Measurements from ENCODE around the gene XRN2. TPM values are rescaled to one million over a fixed set of nuclear protein-coding genes. Genes with fewer than 3 reads are reported as not detected.
A peak's percentile ranks its signal among the peaks of the same experiment; 100 is the strongest.

The XRN2 gene, protein sequence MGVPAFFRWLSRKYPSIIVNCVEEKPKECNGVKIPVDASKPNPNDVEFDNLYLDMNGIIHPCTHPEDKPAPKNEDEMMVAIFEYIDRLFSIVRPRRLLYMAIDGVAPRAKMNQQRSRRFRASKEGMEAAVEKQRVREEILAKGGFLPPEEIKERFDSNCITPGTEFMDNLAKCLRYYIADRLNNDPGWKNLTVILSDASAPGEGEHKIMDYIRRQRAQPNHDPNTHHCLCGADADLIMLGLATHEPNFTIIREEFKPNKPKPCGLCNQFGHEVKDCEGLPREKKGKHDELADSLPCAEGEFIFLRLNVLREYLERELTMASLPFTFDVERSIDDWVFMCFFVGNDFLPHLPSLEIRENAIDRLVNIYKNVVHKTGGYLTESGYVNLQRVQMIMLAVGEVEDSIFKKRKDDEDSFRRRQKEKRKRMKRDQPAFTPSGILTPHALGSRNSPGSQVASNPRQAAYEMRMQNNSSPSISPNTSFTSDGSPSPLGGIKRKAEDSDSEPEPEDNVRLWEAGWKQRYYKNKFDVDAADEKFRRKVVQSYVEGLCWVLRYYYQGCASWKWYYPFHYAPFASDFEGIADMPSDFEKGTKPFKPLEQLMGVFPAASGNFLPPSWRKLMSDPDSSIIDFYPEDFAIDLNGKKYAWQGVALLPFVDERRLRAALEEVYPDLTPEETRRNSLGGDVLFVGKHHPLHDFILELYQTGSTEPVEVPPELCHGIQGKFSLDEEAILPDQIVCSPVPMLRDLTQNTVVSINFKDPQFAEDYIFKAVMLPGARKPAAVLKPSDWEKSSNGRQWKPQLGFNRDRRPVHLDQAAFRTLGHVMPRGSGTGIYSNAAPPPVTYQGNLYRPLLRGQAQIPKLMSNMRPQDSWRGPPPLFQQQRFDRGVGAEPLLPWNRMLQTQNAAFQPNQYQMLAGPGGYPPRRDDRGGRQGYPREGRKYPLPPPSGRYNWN
- 10 to 100 TPM; 58.6 to 84.0 (median 65.7) TPM for total RNA-seq
- 10 to 100 TPM; 12.9 to 89.6 (median 16.0) TPM for polyA plus RNA-seq
- long read RNA-seq, donor 1, partial matches to known transcripts: 47 of 50 reads
- long read RNA-seq, donor 1, other reads (novel, unspliced or antisense): 0 of 50 reads
- long read RNA-seq, donor 2, partial matches to known transcripts: 57 of 57 reads
- long read RNA-seq, donor 2, other reads (novel, unspliced or antisense): 0 of 57 reads
- long read RNA-seq, donor 3, partial matches to known transcripts: 34 of 35 reads
- long read RNA-seq, donor 3, other reads (novel, unspliced or antisense): 0 of 35 reads
- long read RNA-seq, donor 4, transcript XRN2-201 (30 exons, 3,437 nt): major isoform, 18 of 76 reads
- long read RNA-seq, donor 4, partial matches to known transcripts: 47 of 76 reads
- long read RNA-seq, donor 4, other reads (novel, unspliced or antisense): 11 of 76 reads
- long read RNA-seq, donor 5, transcript XRN2-201 (30 exons, 3,437 nt): major isoform, 210 of 262 reads
- long read RNA-seq, donor 5, partial matches to known transcripts: 10 of 262 reads
- long read RNA-seq, donor 5, other reads (novel, unspliced or antisense): 42 of 262 reads
- long read RNA-seq, donor 6, transcript XRN2-201 (30 exons, 3,437 nt): major isoform, 7 of 44 reads
- long read RNA-seq, donor 6, partial matches to known transcripts: 31 of 44 reads
- long read RNA-seq, donor 6, other reads (novel, unspliced or antisense): 6 of 44 reads
- long read RNA-seq, donor 7, partial matches to known transcripts: 21 of 25 reads
- long read RNA-seq, donor 7, other reads (novel, unspliced or antisense): 0 of 25 reads
- long read RNA-seq, donor 8, partial matches to known transcripts: 45 of 48 reads
- long read RNA-seq, donor 8, other reads (novel, unspliced or antisense): 0 of 48 reads
- long read RNA-seq, donor 9, partial matches to known transcripts: 63 of 65 reads
- long read RNA-seq, donor 9, other reads (novel, unspliced or antisense): 0 of 65 reads
- long read RNA-seq, donor 10, partial matches to known transcripts: 0 of 1 reads
- long read RNA-seq, donor 10, other reads (novel, unspliced or antisense): 0 of 1 reads

DNA sequence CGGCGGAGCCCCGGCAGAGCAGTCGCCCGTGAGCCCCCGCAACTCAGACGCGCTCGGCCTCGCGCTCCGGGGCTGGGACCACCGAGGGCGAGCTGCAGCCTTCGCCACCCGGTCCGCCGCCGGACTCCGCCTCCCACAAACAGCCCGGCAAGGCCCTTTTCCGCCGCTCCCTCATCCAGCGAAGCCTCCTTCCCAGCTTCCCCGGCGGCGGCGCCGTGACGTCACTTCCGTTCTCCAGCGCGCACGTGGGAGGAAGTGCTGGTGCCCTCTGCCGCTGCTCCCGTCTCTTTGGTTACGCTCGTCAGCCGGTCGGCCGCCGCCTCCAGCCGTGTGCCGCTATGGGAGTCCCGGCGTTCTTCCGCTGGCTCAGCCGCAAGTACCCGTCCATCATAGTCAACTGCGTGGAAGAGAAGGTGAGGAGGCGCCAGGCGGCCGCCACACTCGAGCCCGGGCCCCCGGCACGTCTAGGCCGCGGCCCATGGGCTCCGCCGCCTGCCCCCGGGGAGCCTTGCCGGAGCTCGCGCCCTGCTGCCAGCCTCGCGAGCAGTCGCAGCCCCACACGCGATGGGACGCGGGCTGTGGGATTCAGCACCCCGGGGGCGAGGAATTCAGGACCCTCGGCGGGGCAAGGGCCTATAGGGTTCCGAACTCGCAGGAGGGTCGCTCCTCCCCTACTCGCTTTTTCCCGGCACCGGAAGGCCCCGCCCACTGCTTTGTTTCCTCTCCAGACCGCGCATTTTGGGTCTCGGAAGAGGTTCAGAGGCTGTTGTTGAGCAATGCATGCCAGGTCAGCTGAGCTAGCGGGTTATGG, at the start of gene XRN2:
Gene XRN2, plus strand, starts transcription at position 271 of the 811 bp plus-strand sequence. Its CDS starts 68 bp downstream, at position 339.
- WGBS, 4 donors: 0% methylated on average over 4 to 87 of the region's 87 CpGs
- intact Hi-C loops (cut with DNase I): no loop called here

GRCh38 chr20:21257192-21257591, 45.9 kb upstream of the XRN2 start:
- no peak for DNase-seq
- 69 to 83% (median 78%) methylated on average over 3 of the region's 3 CpGs for whole genome bisulfite sequencing, 4 donors
- Histone ChIP-seq H3K9me3 (replicated peaks in 1 of 3) (no peaks in the 10 kb centered on the region), H3K27ac (no peak overlapping the region), H3K36me3 (replicated peaks in 1 of 2) (no peaks in the 10 kb centered on the region), H3K4me3 (no peak overlapping the region), H3K27me3 (no peaks in the 10 kb centered on the region), H3K4me1 (replicated peaks in 1 of 2) (no peaks in the 10 kb centered on the region)
- intact Hi-C loops (cut with DNase I): no loop called here
- TF ChIP-seq CTCF (IDR thresholded peaks at IDR 0.05) (no peak), POLR2A (IDR thresholded peaks at IDR 0.05) (no peak)

More for the DNA sequence above, at the start of gene XRN2:
- Histone ChIP-seq H3K4me1 (replicated peaks in 1 of 2) (peaks cover 11 to 16% of the 10 kb centered on the region in 2 donors), H3K27ac (peak within 1 kb of the TSS; percentile 97 to 99 (median 98)), H3K9me3 (replicated peaks in 1 of 3) (no peaks in the 10 kb centered on the region), H3K4me3 (peak within 1 kb of the TSS; percentile 91 to 98 (median 96)), H3K27me3 (no peaks in the 10 kb centered on the region), H3K36me3 (replicated peaks in 1 of 2) (no peaks in the 10 kb centered on the region)
- peak; percentile 96 to 97 (median 97) for DNase-seq
- TF ChIP-seq CTCF (IDR thresholded peaks at IDR 0.05): peak in 1 of 6 experiments; percentile 11
- TF ChIP-seq POLR2A (IDR thresholded peaks at IDR 0.05): peak; percentile 79 to 91

DNA sequence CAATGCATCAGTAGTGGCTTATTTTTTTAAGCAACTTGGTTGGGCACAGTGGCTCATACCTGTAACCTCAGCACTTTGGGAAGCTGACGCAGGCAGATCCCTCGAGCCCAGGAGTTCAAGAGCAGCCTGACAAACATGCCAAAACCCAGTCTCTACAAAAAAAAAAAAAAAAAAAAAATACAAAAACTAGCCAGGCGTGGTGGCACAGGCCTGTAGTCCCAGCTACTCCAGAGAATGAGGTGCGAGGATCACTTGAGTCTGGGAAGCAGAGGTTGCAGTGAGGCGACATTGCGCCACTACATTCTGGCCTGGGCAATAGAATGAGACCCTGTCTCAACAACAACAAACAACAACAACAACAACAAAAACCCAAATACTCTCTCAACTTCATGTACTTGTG, 44.7 kb upstream of the XRN2 start:
- Histone ChIP-seq H3K27ac (no peak overlapping the region), H3K36me3 (replicated peaks in 1 of 2) (no peaks in the 10 kb centered on the region), H3K27me3 (no peaks in the 10 kb centered on the region), H3K4me3 (no peak overlapping the region), H3K4me1 (replicated peaks in 1 of 2) (no peaks in the 10 kb centered on the region), H3K9me3 (replicated peaks in 1 of 3) (no peaks in the 10 kb centered on the region)
- intact Hi-C loops (cut with DNase I): no loop called here
- DNase-seq: no peak
- TF ChIP-seq POLR2A (IDR thresholded peaks at IDR 0.05) (no peak), CTCF (IDR thresholded peaks at IDR 0.05) (no peak)
- 84 to 88% (median 87%) methylated on average over 6 of the region's 6 CpGs for WGBS, 4 donors

All from adrenal gland (tissue), 19 donors.